A673 (cell line): ENCODE measurements around the gene SH2D6. TPM values are rescaled to one million over a fixed set of nuclear protein-coding genes. Genes with fewer than 3 reads are reported as not detected.

Experiments
- BruUV-seq: library from RNA; stranded (reverse); fragments of 400-500 nt; replicated peaks from 2 replicates; lab custom pipeline; 2021; lab: Mats Ljungman, UMichigan
- CTCF ChIA-PET: fragments of 300-600 bp; sonication (Branson Sonifier 250); formaldehyde crosslinking; loops from one replicate; lab custom pipeline; 2022; ENCODE audit warnings: antibody characterized with exemption; lab: Charles Lee
- POLR2A ChIA-PET: fragments of 300-600 bp; sonication (Branson Sonifier 250); formaldehyde crosslinking; loops from one replicate; lab custom pipeline; 2022; ENCODE audit warnings: antibody characterized with exemption; ENCODE audit not compliant: low non-redundant PET; lab: Charles Lee
- DNase-seq: peaks from one replicate; pipeline ENCODE4 v3.0.0-alpha.2; 2015; ENCODE audit warnings: low spot score
- H3K27ac ChIP-seq: fragments of 200-600 bp; sonication (generic); 2 replicates; pipeline ENCODE4 v1.5.1; 2016; ENCODE audit warnings: mixed run types, low read depth, mild to moderate bottlenecking, mixed read lengths, antibody characterized with exemption, low read length; ENCODE audit not compliant: poor library complexity, severe bottlenecking
- H3K27me3 ChIP-seq: fragments of 200-600 bp; sonication (generic); replicated peaks from 2 replicates; pipeline ENCODE4 v1.6.1; 2017; ENCODE audit warnings: mixed run types, low read depth, mild to moderate bottlenecking, mixed read lengths, antibody characterized with exemption, low read length; ENCODE audit not compliant: insufficient read depth, poor library complexity
- H3K36me3 ChIP-seq: fragments of 200-600 bp; sonication (generic); 2 replicates; pipeline ENCODE4 v1.6.1; 2016; ENCODE audit warnings: mixed run types, mild to moderate bottlenecking, mixed read lengths, antibody characterized with exemption, low read length; ENCODE audit not compliant: insufficient read depth, poor library complexity, severe bottlenecking
- H3K4me1 ChIP-seq: fragments of 200-600 bp; sonication (generic); 2 replicates; pipeline ENCODE4 v1.6.1; 2017; ENCODE audit warnings: mixed run types, mild to moderate bottlenecking, mixed read lengths, antibody characterized with exemption, low read length; ENCODE audit not compliant: insufficient read depth, poor library complexity, severe bottlenecking
- H3K4me3 ChIP-seq: fragments of 200-600 bp; sonication (generic); 2 replicates; pipeline ENCODE4 v1.5.1; 2016; ENCODE audit warnings: low read depth, mixed run types, mild to moderate bottlenecking, mixed read lengths, low read length; ENCODE audit not compliant: poor library complexity, severe bottlenecking
- H3K9me3 ChIP-seq: fragments of 200-600 bp; sonication (generic); 2 replicates; pipeline ENCODE4 v1.6.1; 2016; ENCODE audit warnings: mixed run types, low read depth, mild to moderate bottlenecking, mixed read lengths, antibody characterized with exemption, low read length; ENCODE audit not compliant: poor library complexity, severe bottlenecking
- EZH2 ChIP-seq: fragments of 200-600 bp; sonication (generic); IDR thresholded peaks from 2 replicates; pipeline ENCODE4 v1.6.1; 2017; ENCODE audit warnings: borderline replicate concordance, low read depth, mild to moderate bottlenecking, mixed read lengths, antibody characterized with exemption, low read length; ENCODE audit not compliant: poor library complexity, severe bottlenecking
- intact Hi-C: fragments of 100-400 bp; cut with micrococcal nuclease; formaldehyde crosslinking; loops from one replicate; pipeline ENCODE4 v1.10.0; 2022; ENCODE audit not compliant: unreplicated experiment
- total RNA-seq: library from RNA; stranded (reverse); gene quantifications from 2 replicates; pipeline ENCODE4 v1.2.3, GENCODE V29; 2021
- TF ChIP-seq, protein P1 (sequence below): fragments of 300-800, 200-600 bp; sonication (generic); conservative IDR thresholded peaks from 2 replicates; pipeline ENCODE4 v1.5.1; 2017; ENCODE audit warnings: low read depth, mild to moderate bottlenecking, antibody characterized with exemption, low read length, moderate library complexity, mixed read lengths

Gene SH2D6
- total RNA-seq, 1 experiment from 2014 or later: 0.52 TPM

DNA sequence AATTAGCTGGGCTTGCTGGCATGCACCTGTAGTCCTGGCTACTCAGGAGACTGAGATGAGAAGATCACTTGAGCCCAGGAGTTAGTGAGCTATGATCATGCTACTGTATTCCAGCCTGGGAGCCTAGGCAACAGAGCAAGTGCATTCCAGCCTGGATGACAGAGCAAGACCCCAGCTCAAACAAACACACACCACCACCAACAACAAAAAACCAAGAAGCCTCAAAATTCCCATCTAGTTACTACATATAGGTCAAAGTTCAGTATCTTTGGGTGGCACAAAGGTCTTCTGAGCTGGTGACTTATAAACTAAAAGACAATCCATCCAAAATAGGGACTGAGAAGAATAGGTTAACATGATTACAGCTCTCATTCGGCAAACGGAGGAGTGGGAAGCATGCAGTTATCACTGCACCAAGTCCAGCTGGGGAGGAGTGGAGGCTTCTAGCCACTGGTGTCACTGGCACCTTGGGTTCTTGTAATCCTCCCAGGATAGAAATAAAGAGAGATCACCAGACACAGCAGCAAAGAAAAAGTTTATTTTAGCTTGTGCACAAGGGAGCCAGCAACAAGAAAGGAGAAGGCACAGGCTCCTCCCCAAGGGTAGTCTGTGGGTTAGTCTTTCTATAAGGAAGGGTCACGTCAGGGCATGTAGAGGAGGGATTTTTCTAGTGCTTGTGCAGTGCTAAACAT, 57.4 kb downstream of the SH2D6 start:
- TF ChIP-seq EZH2: no peak
- TF ChIP-seq, protein P1, sequence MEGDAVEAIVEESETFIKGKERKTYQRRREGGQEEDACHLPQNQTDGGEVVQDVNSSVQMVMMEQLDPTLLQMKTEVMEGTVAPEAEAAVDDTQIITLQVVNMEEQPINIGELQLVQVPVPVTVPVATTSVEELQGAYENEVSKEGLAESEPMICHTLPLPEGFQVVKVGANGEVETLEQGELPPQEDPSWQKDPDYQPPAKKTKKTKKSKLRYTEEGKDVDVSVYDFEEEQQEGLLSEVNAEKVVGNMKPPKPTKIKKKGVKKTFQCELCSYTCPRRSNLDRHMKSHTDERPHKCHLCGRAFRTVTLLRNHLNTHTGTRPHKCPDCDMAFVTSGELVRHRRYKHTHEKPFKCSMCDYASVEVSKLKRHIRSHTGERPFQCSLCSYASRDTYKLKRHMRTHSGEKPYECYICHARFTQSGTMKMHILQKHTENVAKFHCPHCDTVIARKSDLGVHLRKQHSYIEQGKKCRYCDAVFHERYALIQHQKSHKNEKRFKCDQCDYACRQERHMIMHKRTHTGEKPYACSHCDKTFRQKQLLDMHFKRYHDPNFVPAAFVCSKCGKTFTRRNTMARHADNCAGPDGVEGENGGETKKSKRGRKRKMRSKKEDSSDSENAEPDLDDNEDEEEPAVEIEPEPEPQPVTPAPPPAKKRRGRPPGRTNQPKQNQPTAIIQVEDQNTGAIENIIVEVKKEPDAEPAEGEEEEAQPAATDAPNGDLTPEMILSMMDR: no peak
- Histone ChIP-seq H3K4me1 (no peaks in the 10 kb centered on the region), H3K9me3 (no peaks in the 10 kb centered on the region), H3K36me3 (no peaks in the 10 kb centered on the region), H3K27me3 (no peaks in the 10 kb centered on the region), H3K4me3 (no peak overlapping the region), H3K27ac (no peak overlapping the region)
- POLR2A ChIA-PET: no interaction called here
- CTCF ChIA-PET: no interaction called here
- intact Hi-C loops: no loop called here
- DNase-seq: no peak
- no TSS peak for BruUV-seq

DNA sequence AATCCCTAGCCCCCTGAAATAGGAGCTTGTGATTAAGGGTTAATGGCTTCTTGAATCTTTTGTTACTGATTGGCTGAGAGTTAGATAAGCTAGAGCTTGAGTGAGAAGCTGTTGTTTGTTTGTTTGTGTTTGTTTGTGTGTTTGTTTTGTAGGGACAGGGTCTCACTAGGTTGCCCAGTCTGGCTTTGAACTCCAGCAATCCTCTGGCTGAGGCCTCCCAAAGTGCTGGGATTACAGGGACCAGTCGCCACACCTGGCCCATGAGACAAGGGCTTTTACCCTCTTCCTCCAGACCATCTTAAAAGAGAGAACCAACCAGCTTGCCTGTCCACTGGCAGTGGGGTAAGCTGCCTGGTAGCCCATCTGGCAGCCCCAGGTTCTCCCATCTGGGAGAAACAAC, 58.1 kb downstream of the SH2D6 start:
- POLR2A ChIA-PET: no interaction called here
- Histone ChIP-seq H3K27me3 (no peaks in the 10 kb centered on the region), H3K4me1 (no peaks in the 10 kb centered on the region), H3K27ac (no peak overlapping the region), H3K36me3 (no peaks in the 10 kb centered on the region), H3K4me3 (no peak overlapping the region), H3K9me3 (no peaks in the 10 kb centered on the region)
- intact Hi-C loops: no loop called here
- DNase-seq: no peak
- BruUV-seq: no TSS peak
- CTCF ChIA-PET: no interaction called here
- TF ChIP-seq EZH2: no peak
- TF ChIP-seq, protein P1: no peak

DNA sequence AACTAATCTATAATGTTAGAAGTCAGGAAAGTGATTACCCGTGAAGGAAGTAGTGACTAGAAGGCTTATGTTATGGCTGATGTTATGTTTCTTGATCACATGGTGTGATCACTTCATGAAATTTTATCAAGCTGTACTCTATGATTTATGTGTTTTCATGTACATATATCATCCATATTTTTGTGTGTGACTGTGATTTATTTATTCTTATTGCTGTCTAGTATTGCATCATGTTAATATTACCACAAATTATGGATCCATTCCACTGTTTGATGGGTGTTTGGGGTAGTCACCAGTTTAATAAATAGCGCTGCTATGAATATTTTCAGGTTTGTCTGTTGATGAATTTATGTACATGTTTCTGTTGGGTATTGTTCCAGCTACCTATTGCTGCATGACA, 59.4 kb downstream of the SH2D6 start:
- no peak overlapping the region for H3K4me3 ChIP-seq
- POLR2A ChIA-PET: no interaction called here

More for the DNA sequence above, 59.4 kb downstream of the SH2D6 start:
- intact Hi-C loops: no loop called here
- Histone ChIP-seq H3K9me3 (no peaks in the 10 kb centered on the region), H3K27me3 (no peaks in the 10 kb centered on the region), H3K4me1 (no peaks in the 10 kb centered on the region), H3K27ac (no peak overlapping the region), H3K36me3 (no peaks in the 10 kb centered on the region)
- CTCF ChIA-PET: no interaction called here
- BruUV-seq: no TSS peak
- DNase-seq: no peak
- TF ChIP-seq, protein P1: no peak
- TF ChIP-seq EZH2: no peak
